ENCODE data around the gene NMNAT2. TPM values are rescaled to one million over a fixed set of nuclear protein-coding genes. Genes with fewer than 3 reads are reported as not detected.

The NMNAT2 gene
- total RNA-seq, 1 experiment from 2014 or later = 11.4 TPM

DNA sequence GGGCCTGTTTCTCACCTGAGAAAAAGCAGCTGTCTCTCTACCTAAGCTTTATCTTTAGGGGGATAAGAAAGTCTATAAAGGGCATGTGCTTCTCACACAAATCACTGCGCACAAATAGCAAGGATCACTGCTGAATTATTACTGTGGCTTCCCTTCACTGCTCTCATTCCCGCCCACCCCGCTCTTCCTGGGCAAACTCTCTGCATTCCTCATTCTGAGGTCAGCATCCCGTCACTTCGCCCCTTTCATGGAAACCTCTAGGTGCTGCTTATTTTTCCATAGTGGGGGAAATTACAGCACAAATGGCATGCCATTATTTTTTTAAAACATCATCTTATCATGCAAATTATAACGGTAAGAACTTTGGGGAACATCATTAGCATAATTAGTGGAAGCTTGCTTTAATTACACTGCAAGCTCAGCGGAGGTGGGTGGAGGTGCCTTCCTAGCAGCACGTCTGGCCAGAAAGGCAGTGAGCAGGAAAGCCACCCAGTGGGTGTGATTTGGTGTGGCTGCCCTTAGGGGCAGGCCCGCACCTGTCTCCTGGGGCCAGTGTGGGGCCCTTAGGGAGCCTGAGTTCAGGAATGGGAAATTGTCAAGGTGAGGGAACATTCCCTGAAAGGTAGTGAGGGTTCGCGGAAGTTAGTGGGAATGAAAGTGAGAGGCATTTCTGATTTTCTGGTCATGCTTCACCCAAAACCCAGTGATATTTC is 126.2 kb downstream of the NMNAT2 start:
- H3K4me2 ChIP-seq (ENCODE audit: insufficient read depth, insufficient read length, low read length) = no peak overlapping the region
- H3K79me1 ChIP-seq (ENCODE audit: insufficient read depth, low read depth, low read length, poor library complexity, severe bottlenecking) = no peaks in the 10 kb centered on the region
- H3K4me3 Mint-ChIP-seq = no peak overlapping the region

More for the DNA sequence above, 126.2 kb downstream of the NMNAT2 start:
- Histone ChIP-seq H4K5ac (ENCODE audit: insufficient read length, low read depth, low read length) (no peak overlapping the region), H3K9ac (ENCODE audit: extremely low read depth, insufficient read length, low read length) (no peak overlapping the region), H2BK5ac (ENCODE audit: insufficient read length, low read length) (no peak overlapping the region), H2BK20ac (ENCODE audit: low read depth, low read length, poor library complexity, severe bottlenecking) (no peak overlapping the region), H2BK120ac (ENCODE audit: low read depth, low read length, poor library complexity, severe bottlenecking) (no peak overlapping the region), H3K9me3 (ENCODE audit: control insufficient read depth, low read depth, low read length) (no peaks in the 10 kb centered on the region), H3K4me1 (ENCODE audit: insufficient read depth, low read length) (peaks cover 10% of the 10 kb centered on the region; the same call in 1 of the 2 replicates), H3K27me3 (ENCODE audit: insufficient read depth, low read length) (no peaks in the 10 kb centered on the region), H2AFZ (ENCODE audit: low read length) (no peak overlapping the region), H2BK15ac (ENCODE audit: low read depth, low read length) (no peak overlapping the region), H3K4ac (ENCODE audit: low read depth, low read length) (no peak overlapping the region), H3K56ac (ENCODE audit: insufficient read length, low read depth, low read length) (no peak overlapping the region), H3K23ac (ENCODE audit: insufficient read length, low read depth, low read length) (no peak overlapping the region), H4K20me1 (ENCODE audit: control insufficient read depth, insufficient read depth, insufficient read length) (no peaks in the 10 kb centered on the region), H3K14ac (ENCODE audit: insufficient read depth, low read length) (no peak overlapping the region), H3K79me2 (ENCODE audit: insufficient read depth, low read length) (no peaks in the 10 kb centered on the region), H2BK12ac (ENCODE audit: insufficient read length, low read depth, low read length) (no peak overlapping the region), H3K27ac (ENCODE audit: insufficient read length, low read depth, low read length) (no peak overlapping the region), H3K23me2 (ENCODE audit: insufficient read length, low read depth, low read length, poor library complexity, severe bottlenecking) (no peaks in the 10 kb centered on the region), H4K91ac (ENCODE audit: insufficient read length, low read depth, low read length) (no peak overlapping the region), H3K18ac (ENCODE audit: insufficient read length, low read depth, low read length) (no peak overlapping the region), H2AK5ac (ENCODE audit: insufficient read length, low read length) (no peak overlapping the region), H3T11ph (ENCODE audit: low read length) (no peak overlapping the region), H4K8ac (replicated peaks; ENCODE audit: insufficient read length, low read depth, low read length) (no peak overlapping the region)
- no CpG with 5 or more reads among the region's 11 CpGs for WGBS (ENCODE audit: extremely low coverage, insufficient read length, low lambda C conversion rate)
- Mint-ChIP-seq H3K36me3 (ENCODE audit: insufficient read depth in 1 of 3, low read depth in 3 of 3) (peaks cover 3 to 6% (median 4%) of the 10 kb centered on the region in 3 experiments; a peak in 5 of 7 replicates), H3K27ac (peak overlapping the region in 2 of 3 experiments; percentile 56 to 89; a peak in 4 of 7 replicates), H3K27me3 (ENCODE audit: low read depth) (no peaks in the 10 kb centered on the region), H3K4me1 (peaks cover 28 to 30% of the 10 kb centered on the region in 2 experiments), H3K9me3 (peaks cover 0 to 3% of the 10 kb centered on the region in 2 experiments; a peak in 2 of 5 replicates)
- TF ChIP-seq, protein P1, sequence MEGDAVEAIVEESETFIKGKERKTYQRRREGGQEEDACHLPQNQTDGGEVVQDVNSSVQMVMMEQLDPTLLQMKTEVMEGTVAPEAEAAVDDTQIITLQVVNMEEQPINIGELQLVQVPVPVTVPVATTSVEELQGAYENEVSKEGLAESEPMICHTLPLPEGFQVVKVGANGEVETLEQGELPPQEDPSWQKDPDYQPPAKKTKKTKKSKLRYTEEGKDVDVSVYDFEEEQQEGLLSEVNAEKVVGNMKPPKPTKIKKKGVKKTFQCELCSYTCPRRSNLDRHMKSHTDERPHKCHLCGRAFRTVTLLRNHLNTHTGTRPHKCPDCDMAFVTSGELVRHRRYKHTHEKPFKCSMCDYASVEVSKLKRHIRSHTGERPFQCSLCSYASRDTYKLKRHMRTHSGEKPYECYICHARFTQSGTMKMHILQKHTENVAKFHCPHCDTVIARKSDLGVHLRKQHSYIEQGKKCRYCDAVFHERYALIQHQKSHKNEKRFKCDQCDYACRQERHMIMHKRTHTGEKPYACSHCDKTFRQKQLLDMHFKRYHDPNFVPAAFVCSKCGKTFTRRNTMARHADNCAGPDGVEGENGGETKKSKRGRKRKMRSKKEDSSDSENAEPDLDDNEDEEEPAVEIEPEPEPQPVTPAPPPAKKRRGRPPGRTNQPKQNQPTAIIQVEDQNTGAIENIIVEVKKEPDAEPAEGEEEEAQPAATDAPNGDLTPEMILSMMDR (conservative IDR thresholded peaks at IDR 0.05) = no peak
- DNase-seq = no peak
